ENCODE measurements around the gene DTNBP1.

Gene DTNBP1

DNA sequence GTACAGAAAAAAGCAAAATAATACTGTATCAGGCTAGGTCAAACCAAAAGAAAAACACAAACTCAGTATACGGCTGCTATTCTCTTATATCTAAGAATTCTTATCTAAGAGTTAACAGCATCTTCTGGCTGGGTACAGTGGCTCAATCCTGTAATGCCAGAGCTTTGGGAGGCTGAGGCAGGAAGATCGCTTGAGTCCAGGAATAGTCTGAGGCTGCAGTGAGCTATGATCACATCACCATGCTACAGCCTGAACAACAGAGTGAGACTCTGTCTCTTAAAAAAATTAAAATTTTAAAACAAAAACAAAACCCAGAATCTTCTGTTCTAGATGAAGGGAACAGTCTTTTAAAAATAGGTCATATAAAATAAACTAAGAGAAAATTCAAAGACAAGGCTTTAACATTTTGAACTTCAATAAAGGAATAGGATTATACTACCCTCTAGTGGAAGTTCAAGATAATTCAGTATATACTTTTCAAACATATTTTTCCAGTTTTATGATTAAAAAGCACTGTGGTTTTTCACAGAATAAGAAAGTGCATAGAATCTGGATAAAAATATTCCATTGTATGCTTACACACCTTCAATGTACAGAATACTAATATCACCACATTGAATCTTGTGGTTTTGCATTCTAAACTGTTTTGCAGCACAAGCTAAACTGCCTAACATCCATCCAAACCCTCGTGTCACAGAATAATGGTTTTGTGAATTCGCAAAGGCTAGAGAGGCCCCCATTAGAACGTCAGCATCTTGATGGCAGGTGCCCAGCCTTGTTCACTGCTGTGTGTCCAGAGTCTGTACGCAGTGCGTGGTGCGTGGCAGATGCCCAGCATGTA is 39.3 kb downstream of the DTNBP1 start:
- no peak for DNase-seq

DNA sequence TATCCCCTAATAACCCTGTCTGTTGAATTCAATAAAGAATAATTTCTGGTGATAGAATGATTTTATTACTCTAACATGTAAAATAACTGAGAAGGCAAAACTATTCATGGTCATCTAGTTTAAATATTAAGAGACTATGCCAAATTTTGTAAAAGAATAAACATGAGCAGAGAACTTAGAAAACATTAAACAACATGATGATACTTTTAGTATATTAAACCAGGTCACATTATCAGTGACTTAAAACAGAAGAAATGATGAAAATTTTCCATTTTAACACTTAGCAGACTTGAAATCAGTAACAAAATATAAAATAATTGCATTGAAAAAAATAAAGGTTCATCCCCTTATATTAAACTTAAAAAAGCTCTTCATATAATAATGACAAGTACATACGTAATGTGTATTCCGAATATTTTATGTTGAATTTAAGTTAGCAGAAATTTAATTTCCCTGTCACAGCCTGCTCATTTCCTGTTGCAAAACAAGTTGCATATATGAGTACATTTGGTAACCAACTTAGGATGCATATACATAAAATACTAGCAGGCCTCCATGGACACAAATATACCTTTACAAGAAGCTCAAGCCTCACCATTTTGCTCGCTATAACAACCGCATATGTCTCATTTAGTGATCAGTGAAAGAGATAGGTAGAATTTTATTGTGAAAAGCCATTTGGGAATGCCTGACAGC is 40.6 kb downstream of the DTNBP1 start:
- DNase-seq = no peak

DNA sequence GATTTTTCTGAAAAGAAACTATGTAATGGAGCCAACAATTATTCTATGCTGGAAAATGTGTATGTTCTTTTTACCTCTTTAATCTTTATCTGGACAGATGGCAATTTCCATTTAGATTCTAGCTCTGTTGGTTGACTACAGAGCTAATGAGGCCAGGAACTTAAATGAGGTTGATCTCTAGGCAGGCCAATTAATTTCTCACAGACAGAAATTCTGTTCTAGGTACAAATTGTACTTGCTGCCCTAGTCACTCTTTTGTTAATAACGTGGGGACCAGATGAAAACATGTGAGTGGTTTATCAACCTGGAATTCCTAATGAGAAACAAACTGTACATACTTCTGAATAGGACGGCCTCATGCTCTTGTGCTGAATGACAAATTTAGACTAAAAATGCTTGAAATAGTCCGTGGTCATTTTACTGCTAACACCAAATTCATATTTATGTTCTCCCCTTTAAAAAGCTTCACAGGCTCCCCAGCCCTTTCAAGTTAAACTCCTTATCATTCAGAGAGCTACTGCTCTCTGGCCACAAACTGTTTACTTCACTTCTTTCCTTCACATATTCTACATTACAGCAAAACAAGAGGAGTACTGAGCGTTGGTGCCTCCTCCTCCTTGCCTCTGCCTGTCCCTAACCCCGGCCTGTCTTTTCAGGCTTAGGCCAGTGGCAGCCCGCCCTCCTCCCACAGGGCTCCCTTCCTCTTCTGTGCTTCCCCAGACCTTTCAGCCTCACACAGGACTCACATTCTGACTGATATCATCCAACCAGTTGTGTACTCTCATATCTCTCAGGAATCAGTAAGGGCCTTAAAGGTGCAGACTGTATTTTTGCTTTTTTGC is 41.4 kb downstream of the DTNBP1 start:
- DNase-seq = peak; percentile 32

DNA sequence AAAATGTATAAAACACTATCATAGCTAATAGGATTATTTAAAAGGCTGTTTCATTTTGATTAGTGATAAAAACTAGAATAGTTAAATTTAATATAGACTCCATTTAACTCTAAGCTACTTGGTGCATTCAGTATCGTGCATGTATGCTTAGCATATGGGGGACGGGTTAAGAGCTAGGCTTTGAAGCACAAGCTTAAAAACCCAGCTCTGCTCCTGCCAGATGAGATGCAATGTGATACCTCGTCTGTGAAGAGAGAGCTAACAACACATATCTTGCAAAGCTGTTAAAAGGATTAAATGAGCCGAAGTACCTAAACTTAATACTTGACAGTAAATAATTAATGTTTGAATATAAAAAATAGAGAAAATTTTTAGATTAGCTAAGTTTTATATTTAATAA is 42.2 kb downstream of the DTNBP1 start:
- DNase-seq = no peak

DNA sequence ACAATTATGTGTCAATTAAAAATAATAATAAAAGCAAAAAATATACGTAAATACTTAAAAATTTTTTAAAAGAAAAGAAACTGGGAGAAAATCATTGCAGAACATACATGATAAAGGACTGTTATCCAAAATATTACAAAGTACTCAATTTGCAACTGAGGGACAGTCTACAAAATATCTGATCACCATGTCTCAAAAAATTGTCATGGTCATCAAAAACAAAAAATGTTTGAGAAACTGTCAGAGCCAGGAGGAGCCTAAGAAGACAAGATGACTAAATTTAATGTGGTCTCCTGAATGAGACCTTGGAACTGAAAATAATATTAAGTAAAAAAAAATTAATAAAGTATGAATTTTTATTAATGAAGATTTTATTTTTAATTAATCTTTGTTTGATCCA is 43.5 kb downstream of the DTNBP1 start:
- no peak for DNase-seq

DNA sequence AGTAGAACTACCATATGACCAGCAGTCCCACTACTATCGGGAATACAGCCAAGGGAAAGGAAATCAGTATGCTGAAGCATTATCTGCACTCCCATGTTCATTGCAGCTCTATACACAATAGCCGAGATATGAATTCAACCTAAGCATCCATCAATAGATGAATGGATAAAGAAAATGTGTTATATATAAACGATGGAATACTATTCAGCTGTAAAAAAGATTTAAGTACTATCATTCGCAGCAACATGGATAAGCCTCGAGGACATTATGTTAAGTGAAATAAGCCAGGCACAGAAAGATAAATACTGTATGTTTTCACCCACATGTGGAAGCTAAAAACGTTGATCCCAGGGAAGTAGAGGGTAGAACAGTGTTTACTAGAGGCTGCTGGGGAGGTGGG is 44.1 kb downstream of the DTNBP1 start:
- DNase-seq = no peak

DNA sequence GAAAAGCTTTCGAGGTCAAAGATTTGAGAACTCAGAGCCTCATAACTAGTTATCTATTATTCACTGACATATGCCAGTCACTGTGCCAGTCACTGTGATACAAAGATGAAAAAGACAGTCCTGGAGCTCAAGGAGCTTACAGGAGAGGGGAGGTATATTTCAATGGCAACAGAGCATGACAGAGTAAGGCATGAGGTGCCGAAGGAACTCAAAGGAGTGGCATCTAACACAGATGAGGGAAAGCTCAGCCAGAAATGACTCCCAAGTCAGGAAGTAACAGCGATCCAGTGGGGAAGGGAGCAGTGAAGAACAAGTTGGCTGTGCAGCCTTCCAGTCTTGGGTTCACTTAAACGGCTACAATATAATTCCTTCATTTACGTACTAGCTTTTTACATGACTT is 46.6 kb downstream of the DTNBP1 start:
- DNase-seq = no peak

DNA sequence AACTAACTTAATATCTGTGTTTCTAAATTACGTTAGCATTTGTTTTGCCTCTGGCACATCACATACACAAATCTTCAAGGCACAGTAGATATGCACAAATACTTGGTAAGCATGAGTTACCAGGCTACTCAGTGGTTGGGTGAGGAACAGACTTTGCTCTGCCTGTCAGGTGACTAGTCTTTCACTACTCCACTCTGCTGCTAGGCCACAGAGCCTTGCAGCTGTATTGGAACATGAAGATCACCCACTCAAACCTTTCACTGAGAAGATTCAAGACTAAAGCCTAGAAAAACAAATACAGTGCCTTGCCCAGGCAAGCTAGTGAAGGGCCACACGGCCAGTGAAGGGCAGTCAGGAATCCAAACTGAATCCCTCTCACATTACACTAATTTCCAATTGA is 47.0 kb downstream of the DTNBP1 start:
- no peak for DNase-seq

DNA sequence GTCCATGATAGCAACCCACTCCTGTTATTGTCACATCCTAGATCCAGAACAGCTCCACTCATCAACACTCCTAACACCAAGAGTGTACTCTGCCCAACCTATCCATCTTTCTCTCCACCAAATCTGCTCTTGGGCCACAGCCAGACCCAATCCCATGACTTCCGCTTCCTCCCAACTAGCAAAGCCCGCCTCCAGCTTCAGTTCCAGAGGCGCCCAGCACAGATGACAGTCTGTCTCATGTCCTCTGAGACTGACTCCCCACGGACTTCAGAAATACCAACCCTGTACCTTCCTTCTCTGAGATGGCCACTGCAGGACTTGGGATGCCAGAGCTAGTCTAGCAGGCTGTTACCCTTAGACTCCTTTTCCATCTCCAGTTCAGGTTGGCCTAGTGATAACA is 48.6 kb downstream of the DTNBP1 start:
- DNase-seq = no peak

DNA sequence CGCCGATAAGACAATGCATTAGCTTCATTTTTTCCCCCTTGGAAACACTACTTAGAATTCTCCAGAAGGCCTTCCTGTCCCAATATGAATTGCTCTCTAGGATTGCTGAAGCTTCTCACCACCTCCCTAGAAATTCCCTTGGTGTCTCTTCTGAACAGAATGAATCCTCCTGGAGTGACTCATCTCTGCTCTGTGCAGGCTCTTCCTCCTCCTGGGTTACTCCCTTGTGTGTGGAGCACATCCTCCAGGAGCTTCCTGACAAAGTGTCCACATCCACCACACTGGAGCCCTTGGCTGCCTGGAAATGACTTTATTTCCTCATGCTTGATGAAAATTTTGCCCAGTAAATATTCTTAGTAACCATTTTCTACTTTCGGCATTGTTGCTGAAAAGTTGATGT is 54.4 kb downstream of the DTNBP1 start:
- DNase-seq = no peak

DNA sequence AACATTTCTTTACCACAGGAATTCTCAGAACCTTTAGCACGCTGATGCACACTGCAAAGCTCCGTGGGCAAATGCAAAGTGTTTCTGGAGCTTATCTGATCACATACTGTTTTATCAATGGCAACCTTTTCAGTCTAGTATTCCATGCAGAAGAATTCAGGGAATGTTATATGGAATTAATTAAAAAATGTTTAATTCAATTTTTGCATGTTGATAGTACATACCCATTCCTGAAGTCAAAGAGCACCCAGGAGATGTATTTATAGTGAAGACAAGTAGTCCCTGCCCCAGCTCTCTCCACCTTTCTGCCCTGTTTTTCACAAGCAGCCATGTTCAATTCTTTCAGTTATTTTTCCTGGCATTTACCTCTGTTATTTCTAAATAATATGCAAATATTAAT is 55.2 kb downstream of the DTNBP1 start:
- DNase-seq = no peak

DNA sequence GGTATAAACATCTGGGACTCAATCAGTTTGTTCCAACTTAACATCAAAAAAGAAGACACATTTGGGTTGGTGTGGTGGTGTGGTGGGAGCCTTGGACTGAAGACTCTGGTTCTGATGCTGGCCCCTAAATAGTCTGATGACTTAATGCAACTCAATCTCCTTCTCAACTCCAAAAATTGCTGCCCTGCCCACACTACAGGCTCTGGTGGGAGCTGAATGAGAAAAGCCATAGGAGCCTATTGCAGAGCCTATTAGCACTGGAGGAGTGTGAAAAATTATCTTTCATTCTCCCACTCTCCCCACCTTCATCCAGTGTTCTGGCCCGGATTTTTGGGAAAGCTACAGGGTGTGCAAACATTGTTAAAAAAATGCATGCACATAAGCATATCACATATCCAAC is 56.5 kb downstream of the DTNBP1 start:
- DNase-seq = no peak

DNA sequence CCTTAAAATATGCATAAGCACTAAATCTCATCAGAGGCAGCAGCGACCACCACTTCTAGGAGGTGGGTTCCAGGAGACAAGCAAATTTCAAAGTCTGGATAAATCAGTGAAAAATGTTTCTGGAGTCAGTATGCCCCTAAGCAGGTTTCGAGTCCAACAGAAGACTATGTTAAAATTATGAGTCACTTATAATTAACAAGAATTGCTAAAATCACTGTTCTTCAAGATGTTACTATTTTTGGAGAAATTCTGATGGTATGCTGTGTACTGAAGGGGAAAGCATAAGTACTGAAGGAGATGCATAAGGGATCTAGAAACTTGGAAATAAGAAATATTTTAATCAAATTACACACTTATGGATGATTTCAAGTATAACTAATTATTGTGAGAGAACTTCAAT is 58.0 kb downstream of the DTNBP1 start:
- DNase-seq = no peak

DNA sequence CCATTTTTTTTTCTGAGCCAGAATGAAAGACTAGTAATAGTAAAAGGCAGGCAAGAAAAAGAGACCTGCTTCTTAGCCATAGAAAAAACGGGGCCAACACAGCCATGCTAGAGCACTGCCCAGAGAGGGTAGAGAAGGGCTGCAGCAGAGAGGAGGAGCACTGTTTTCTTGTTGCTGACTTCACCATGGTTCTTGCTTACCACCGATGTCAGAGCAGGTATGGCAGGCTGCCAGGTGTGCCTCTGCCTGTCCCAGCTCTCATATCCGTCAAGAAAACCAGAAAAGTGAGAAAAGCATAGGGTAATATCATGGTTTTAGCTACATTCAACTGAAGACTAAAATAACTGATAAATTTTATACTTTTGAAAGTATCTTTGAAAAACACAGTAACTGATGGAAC is 60.7 kb downstream of the DTNBP1 start:
- no peak for DNase-seq

DNA sequence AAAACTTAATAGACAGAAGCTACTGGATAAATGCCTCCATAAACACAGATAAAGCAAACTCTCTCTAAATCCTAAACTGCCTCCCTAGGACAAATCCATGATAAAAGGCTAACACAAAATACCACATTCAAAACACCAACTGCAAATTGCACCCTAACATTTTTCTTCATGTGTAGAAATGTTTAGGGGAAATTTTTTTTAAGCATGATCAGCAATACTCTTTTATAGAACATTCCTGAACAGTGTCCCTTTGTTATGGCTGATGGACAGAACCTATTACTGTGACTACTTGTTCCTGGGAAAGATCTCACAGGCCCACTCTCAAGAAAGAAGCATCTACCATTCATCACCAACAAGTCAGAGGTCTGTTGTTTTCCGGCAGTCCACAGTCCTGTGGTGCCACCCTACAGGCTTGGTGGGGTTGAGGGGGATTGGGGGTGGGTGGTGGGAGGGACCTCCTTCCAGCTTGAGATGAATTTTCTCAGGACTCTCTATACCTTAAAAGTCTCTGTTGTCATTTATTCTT is 64.5 kb downstream of the DTNBP1 start:
- no peak for DNase-seq

DNA sequence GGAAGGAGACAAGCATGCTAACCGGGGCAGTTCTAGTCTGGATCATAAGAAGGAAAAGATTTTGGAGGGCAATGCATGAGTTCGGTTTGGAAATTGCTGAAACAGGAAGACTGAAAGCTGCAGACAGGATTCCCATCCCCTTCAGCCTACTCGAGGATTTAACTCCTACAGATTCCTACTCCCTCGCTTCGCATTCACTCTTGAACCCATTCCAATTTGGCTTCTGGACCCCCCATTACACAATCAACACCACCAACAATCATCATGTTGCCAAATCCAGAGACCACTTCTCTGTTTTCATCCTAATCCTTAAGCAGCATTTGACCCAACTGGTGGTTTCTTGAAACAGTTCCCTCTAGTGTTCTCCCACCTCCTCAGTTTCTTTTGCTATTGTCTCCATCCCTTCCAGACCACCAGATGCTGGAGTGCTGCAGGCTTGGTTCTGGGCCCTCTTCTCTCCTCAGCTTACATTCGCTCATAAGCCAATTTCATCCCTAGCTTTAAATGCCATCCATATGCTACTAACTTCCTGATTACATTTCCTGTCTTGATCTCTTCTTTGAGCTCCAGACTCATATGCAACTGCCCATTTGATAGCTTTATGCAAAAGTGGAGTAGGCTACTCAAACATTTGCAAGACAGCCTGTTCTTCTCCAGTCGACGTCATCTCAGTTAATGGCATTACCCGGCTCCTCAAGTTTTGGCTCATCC is 66.5 kb downstream of the DTNBP1 start:
- DNase-seq = no peak

DNA sequence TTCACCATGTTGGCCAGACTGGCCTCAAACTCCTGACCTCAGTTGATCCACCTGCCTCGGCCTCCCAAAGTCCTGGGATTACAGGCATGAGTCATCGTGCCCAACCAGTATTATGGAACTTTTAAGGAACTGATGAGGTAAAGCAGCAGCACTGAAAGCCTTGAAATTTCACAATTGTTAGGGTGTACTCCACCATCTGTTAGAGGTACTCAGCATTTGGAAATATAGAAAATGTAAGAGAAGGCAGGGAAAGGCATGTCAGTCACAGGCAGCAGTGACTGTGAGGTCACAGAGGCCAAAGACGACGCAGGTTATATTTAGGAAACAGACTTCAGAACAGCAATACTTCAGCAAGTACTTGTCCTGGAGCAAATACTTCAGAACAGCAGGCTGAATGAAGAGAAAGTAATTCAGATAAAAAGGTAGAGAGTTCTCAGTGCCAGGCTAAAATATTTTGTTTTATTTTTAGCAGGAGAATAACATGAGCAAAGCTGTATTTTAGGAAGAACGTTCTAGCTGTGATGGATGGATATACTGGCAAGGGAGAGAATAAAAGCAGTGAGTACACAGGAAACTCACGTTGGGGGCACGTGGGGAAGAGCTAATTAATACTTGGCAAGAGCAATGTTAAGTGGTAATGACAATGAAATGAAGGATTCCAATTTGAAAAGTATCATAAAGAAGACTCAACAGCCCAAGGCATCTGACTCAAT is 67.2 kb downstream of the DTNBP1 start:
- no peak for DNase-seq

DNA sequence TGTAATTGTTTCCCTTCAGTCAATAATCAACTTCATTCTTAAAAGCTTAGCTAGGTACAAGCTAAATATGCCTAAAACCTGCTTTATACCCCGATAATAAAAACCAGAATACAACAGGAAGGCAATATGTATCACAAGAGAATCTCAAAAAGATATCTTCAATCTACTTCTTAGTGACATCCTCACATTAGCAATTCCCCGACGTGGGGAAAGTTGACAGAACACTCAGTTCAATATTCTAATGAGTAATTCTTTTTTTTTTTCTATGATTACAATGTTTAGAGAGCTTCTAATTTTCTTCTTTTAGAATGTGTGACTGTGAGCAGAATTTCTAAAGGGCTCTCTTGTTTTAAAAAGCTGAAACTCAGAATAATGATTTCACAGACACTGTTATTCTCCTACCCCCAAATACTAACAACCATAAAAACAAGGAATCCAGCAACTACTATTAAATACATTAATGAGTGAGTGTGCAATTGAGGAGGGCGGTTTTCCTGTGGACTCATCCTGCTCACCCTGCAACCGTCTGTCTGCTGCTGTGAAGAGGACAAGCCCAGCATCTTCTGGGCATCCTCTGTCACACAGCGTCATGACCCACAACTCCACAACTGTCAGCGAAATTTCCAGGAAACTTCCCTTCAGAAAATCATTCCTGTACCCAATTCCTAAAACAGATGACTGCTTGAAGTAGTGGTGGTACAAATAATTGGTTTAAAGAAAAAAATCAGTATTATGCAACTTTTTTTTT is 68.1 kb downstream of the DTNBP1 start:
- no peak for DNase-seq

DNA sequence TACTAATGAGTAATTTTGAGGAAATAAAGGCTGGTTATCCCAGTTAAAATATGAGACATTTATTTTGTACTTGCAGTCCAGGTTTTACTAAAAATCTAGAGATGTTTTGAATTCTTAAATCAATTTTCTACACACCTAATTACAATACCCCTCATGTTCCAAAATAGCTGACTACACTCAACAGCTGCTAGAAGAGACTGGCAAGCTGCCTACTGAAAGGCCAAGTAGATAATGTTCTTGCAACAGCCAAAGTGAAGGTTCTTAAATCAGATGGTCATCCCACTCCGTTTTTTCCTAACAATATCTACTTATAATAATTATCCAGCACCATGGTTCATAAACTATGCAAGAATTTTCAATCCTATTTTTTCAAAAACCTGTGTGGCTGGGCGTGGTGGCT is 69.0 kb downstream of the DTNBP1 start:
- DNase-seq = no peak

DNA sequence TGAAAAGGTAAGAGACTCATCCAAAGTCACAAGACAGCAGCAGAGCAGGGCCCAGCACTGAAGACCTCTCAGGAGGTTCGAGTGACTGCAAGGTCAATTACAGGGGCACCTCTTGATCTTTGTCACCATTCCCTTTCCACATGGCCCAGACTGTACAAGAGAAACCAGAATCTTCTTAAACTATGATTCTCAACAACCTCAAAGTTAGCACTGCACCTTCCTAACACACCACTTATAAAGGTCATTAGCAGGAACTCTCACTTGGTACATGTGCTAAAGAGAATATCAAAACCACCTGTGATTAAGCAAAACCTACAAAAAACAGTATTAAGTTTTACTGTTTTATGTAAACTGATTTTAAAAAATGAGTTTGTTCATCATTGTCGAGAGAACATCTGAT is 70.2 kb downstream of the DTNBP1 start:
- no peak for DNase-seq

DNA sequence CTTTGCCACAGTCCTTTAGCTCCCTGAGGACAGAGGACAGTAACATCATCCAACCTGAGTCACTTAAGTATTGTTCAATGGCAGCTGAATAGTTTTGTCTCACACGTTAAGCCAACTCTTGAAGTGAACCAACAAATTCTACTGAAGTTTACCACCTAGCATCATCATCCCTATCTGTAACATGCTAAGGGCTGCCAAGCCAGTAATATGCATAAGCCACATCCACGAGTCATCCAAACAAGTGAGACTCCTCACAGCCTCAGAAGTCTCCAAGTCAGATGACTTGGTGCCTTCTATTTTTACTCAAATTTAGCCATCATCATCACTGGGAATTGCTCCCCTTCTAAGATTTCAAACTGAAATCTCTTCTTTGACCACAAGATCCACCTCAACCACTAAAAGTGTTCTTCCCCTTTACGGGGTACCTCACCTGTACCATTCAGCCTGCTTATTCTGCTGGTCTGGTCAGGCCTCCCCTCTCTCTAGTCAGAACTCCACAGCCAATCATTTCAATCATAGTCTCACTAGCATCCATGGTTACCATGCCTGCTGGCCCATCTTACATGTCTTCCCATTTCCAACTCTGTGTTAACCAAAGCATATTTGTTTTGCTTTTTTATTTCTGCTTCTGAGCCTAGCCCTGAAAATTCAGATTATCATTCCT is 73.7 kb downstream of the DTNBP1 start:
- DNase-seq = peak; percentile 53
